Stimulated activated CD4-positive, alpha-beta T cell treated with anti-CD3 and anti-CD28 coated beads, Interleukin-2, amount 100 ng/mL, for 24 hours (primary cell): ENCODE results near the gene CLTB.

ENCODE experiments used
- DNase-seq, 2 donors: peaks; one replicate each; pipeline ENCODE4 v3.0.0-alpha.2; 2020

The CLTB gene

GRCh38 chr5:176350416-176350815, 65.9 kb downstream of the CLTB start:
- DNase-seq = no peak

GRCh38 chr5:176342766-176343458, 73.4 kb downstream of the CLTB start:
- DNase-seq = no peak
